Calu3 (cell line): ENCODE measurements around the gene PFN2. TPM values are rescaled to one million over a fixed set of nuclear protein-coding genes. Genes with fewer than 3 reads are reported as not detected.
"Not testable (repeated sequence)": the region's sequence is repeated elsewhere in the genome, so short reads cannot be mapped to it uniquely, and the experiment has no call there.

ENCODE experiments used
- BruUV-seq: library from RNA; stranded (reverse); fragments of 400-500 nt; replicated peaks from 2 replicates; lab custom pipeline; 2021; lab: Mats Ljungman, UMichigan
- CTCF ChIA-PET: fragments of 300-600 bp; sonication (Branson Sonifier 250); formaldehyde crosslinking; loops from one replicate; lab custom pipeline; 2022; ENCODE audit warnings: antibody characterized with exemption; lab: Charles Lee
- DNase-seq: peaks from one replicate; pipeline ENCODE4 v3.0.0; 2022
- H3K27ac Mint-ChIP-seq: one replicate; pipeline ENCODE4 v1.8.0; 2022; ENCODE audit warnings: mixed read lengths; ENCODE audit not compliant: unreplicated experiment
- H3K27me3 Mint-ChIP-seq: one replicate; pipeline ENCODE4 v1.8.0; 2022; ENCODE audit warnings: mixed read lengths; ENCODE audit not compliant: unreplicated experiment
- H3K36me3 Mint-ChIP-seq: one replicate; pipeline ENCODE4 v1.8.0; 2022; ENCODE audit warnings: mild to moderate bottlenecking, moderate library complexity, mixed read lengths; ENCODE audit not compliant: insufficient read depth, unreplicated experiment
- H3K4me1 Mint-ChIP-seq: one replicate; pipeline ENCODE4 v1.8.0; 2022; ENCODE audit warnings: mild to moderate bottlenecking, low read depth, mixed read lengths; ENCODE audit not compliant: unreplicated experiment
- H3K4me3 Mint-ChIP-seq: one replicate; pipeline ENCODE4 v1.8.0; 2022; ENCODE audit warnings: mild to moderate bottlenecking, low read depth, moderate library complexity, mixed read lengths; ENCODE audit not compliant: unreplicated experiment
- H3K9me3 Mint-ChIP-seq: one replicate; pipeline ENCODE4 v1.8.0; 2022; ENCODE audit warnings: low read depth, mixed read lengths; ENCODE audit not compliant: unreplicated experiment
- intact Hi-C: fragments of 100-400 bp; cut with micrococcal nuclease; formaldehyde crosslinking; loops from one replicate; pipeline ENCODE4 v1.10.0; 2022; ENCODE audit not compliant: unreplicated experiment
- total RNA-seq: library from RNA; stranded (reverse); gene quantifications from 2 replicates; pipeline ENCODE4 v1.2.3, GENCODE V29; 2022
- TF ChIP-seq, protein P1 (sequence below): fragments of 200-600 bp; IDR thresholded peaks from one replicate; pipeline ENCODE4 v1.8.0; 2022; ENCODE audit warnings: antibody characterized with exemption; ENCODE audit not compliant: unreplicated experiment

The PFN2 gene
- total RNA-seq, 1 experiment from 2014 or later = 225 TPM

DNA sequence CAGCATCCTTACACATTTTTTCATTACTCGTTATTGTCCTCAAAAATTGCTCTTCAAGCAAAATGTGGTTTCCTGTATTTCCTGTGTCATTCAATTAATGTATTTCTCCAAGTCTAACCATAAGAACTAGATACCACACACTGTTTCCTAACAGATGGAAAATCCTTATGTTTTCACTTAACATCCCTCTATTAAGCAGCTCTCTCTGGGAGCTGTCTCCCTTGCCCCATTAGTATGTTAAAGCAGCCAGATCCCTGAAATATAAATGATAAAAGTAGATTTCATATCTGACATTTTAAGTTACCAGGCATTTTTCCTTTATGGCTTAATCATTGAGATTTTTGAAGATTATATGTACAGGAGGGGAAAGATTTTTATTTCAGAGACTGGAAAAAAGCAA lies 15.9 kb downstream of the PFN2 start:
- H3K27ac Mint-ChIP-seq = no peak overlapping the region
- H3K4me1 Mint-ChIP-seq = peaks cover 17% of the 10 kb centered on the region
- H3K36me3 Mint-ChIP-seq = peaks cover 10% of the 10 kb centered on the region
- CTCF ChIA-PET = no interaction called here
- no peaks in the 10 kb centered on the region for H3K9me3 Mint-ChIP-seq
- no peak overlapping the region for H3K4me3 Mint-ChIP-seq
- H3K27me3 Mint-ChIP-seq = no peaks in the 10 kb centered on the region
- DNase-seq = no peak
- no TSS peak for BruUV-seq
- intact Hi-C loops = no loop called here
- TF ChIP-seq, protein P1, sequence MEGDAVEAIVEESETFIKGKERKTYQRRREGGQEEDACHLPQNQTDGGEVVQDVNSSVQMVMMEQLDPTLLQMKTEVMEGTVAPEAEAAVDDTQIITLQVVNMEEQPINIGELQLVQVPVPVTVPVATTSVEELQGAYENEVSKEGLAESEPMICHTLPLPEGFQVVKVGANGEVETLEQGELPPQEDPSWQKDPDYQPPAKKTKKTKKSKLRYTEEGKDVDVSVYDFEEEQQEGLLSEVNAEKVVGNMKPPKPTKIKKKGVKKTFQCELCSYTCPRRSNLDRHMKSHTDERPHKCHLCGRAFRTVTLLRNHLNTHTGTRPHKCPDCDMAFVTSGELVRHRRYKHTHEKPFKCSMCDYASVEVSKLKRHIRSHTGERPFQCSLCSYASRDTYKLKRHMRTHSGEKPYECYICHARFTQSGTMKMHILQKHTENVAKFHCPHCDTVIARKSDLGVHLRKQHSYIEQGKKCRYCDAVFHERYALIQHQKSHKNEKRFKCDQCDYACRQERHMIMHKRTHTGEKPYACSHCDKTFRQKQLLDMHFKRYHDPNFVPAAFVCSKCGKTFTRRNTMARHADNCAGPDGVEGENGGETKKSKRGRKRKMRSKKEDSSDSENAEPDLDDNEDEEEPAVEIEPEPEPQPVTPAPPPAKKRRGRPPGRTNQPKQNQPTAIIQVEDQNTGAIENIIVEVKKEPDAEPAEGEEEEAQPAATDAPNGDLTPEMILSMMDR = no peak

DNA sequence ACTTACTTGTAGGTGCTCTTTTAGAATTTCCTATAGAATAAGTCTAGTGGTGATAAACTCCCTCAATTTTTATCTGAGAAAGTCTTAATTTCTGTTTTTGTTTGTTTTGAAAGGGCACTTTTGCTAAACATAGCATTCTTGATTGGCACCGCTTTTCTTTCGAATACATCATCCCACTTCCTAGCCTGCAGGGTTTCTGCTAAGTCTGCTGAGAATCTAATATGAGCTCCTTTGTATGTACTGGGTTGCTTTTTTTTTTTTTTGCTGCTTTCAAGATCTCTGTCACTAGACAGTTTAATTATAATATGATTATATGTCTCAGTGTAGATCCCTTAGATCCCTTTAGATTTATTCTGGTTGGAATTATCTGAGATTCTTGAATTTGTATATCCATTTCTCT lies 21.5 kb downstream of the PFN2 start:
- Mint-ChIP-seq H3K36me3 (peaks cover 12% of the 10 kb centered on the region), H3K27ac (no peak overlapping the region), H3K4me3 (no peak overlapping the region), H3K9me3 (peaks cover 2% of the 10 kb centered on the region), H3K27me3 (no peaks in the 10 kb centered on the region), H3K4me1 (no peaks in the 10 kb centered on the region)
- no TSS peak for BruUV-seq
- DNase-seq = no peak
- TF ChIP-seq, protein P1 = no peak
- CTCF ChIA-PET = no interaction called here
- intact Hi-C loops = no loop called here

DNA sequence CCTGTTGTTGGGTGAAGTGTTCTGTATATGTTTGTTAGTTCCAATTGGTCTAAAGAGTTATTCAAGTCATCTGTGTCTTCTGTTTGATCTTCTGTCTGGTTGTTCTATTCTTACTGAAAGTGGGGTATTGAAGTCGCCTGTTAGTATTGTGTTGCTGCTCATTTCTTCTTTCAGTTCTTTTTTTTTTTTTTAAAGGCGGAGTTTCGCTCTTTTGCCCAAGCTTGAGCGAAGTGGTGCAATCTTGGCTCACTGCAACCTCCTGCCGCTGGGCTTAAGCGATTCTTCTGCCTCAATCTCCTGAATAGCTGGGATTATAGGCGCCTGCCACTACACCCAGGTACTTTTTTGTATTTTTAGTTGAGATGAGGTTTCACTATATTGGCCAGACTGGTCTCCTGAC lies 23.5 kb downstream of the PFN2 start:
- CTCF ChIA-PET = no interaction called here
- intact Hi-C loops = no loop called here
- TF ChIP-seq, protein P1 = no peak
- H3K27me3 Mint-ChIP-seq = no peaks in the 10 kb centered on the region
- no peaks in the 10 kb centered on the region for H3K4me1 Mint-ChIP-seq
- peaks cover 12% of the 10 kb centered on the region for H3K36me3 Mint-ChIP-seq
- peak overlapping the region; percentile 17 for H3K27ac Mint-ChIP-seq
- H3K4me3 Mint-ChIP-seq = no peak overlapping the region
- no TSS peak for BruUV-seq
- H3K9me3 Mint-ChIP-seq = peaks cover 5% of the 10 kb centered on the region
- DNase-seq = no peak

DNA sequence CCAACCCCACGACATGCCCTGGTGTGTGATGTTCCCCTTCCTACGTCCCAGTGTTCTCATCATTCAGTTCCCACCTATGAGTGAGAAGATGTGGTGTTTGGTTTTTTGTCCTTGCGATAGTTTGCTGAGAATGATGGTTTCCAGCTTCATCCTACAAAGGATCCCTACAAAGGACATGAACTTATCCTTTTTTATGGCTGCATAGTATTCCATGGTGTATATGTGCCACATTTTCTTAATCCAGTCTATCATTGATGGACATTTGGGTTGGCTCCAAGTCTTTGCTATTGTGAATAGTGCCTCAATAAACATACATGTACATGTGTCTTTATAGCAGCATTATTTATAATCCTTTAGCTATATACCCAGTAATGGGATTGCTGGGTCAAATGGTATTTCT lies 26.7 kb downstream of the PFN2 start:
- BruUV-seq, intact Hi-C loops, H3K27ac Mint-ChIP-seq, H3K4me1 Mint-ChIP-seq, H3K9me3 Mint-ChIP-seq, CTCF ChIA-PET, H3K4me3 Mint-ChIP-seq, DNase-seq, H3K27me3 Mint-ChIP-seq: not testable (repeated sequence)
- peaks cover 12% of the 10 kb centered on the region for H3K36me3 Mint-ChIP-seq

DNA sequence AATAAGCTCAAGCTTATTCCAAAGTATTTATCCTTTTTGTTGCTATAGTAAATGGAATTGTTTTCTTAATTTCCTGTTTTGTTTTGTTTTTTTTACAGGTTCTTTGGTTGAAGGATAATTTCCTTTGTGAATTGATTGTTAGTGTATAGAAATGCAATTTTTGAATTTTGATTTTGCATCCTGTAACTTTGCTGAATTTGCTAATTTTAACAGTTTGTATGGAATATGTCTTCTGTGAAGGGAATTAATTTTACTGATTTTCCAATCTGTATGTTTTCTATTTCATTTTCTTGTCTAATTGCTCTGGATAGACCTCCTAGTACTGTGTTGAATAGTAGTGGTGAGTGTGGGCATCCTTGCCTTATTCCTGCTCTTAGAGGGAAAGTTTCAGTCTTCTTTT lies 28.3 kb downstream of the PFN2 start:
- CTCF ChIA-PET = no interaction called here
- Mint-ChIP-seq H3K27me3 (no peaks in the 10 kb centered on the region), H3K4me3 (no peak overlapping the region), H3K36me3 (peaks cover 6% of the 10 kb centered on the region), H3K4me1 (no peaks in the 10 kb centered on the region), H3K9me3 (peaks cover 7% of the 10 kb centered on the region), H3K27ac (no peak overlapping the region)
- intact Hi-C loops = no loop called here
- TF ChIP-seq, protein P1 = no peak
- no peak for DNase-seq
- no TSS peak for BruUV-seq
